Lung microvascular endothelial cell (primary cell): ENCODE results near the gene MBP. TPM values are rescaled to one million over a fixed set of nuclear protein-coding genes. Genes with fewer than 3 reads are reported as not detected.

ENCODE experiments used
- DNase-seq, 2 donors: peaks; one replicate each; pipeline versions ENCODE4 v3.0.0 to v3.0.0-alpha.2; 2010; ENCODE audit warnings: low read depth in 2 of 2
- total RNA-seq: library from RNA; depleted of rRNA; stranded (reverse); fragments of >200 nt; gene quantifications from 2 replicates; pipeline ENCODE4 v1.2.1, GENCODE V29; 2014

The MBP gene
- total RNA-seq, 1 donor from 2014 or later, result 6.9 TPM

GRCh38 chr18:77114415-77115191, 18.0 kb downstream of the MBP start:
- DNase-seq, result peak; percentile 88 to 99

- no peak for DNase-seq
These were observed 18.5 kb downstream of the MBP start for GRCh38 chr18:77114152-77114414.

- no peak for DNase-seq
These were observed 19.0 kb downstream of the MBP start for GRCh38 chr18:77113361-77114151.

- no peak for DNase-seq
These were observed 19.9 kb downstream of the MBP start for GRCh38 chr18:77112747-77113092.

- DNase-seq, result no peak
These were observed 20.4 kb downstream of the MBP start for GRCh38 chr18:77111951-77112746.

GRCh38 chr18:77111449-77111848, 21.1 kb downstream of the MBP start:
- DNase-seq, result no peak

- no peak for DNase-seq
These were observed 21.6 kb downstream of the MBP start for GRCh38 chr18:77110936-77111335.

- DNase-seq, result no peak
These were observed 22.2 kb downstream of the MBP start for GRCh38 chr18:77110400-77110799.

- no peak for DNase-seq
These were observed 22.9 kb downstream of the MBP start for GRCh38 chr18:77109648-77110019.

GRCh38 chr18:77108821-77109647, 23.5 kb downstream of the MBP start:
- no peak for DNase-seq

- DNase-seq, result peak in 1 of 2 donors; percentile 76
These were observed 24.4 kb downstream of the MBP start for GRCh38 chr18:77108001-77108692.

GRCh38 chr18:77107292-77107691, 25.3 kb downstream of the MBP start:
- DNase-seq, result peak in 1 of 2 donors; percentile 26

- no peak for DNase-seq
These were observed 26.3 kb downstream of the MBP start for GRCh38 chr18:77106331-77106730.

GRCh38 chr18:77105680-77106079, 26.9 kb downstream of the MBP start:
- no peak for DNase-seq

- no peak for DNase-seq
These were observed 27.6 kb downstream of the MBP start for GRCh38 chr18:77105028-77105427.

- DNase-seq, result peak in 1 of 2 donors; percentile 63
These were observed 28.5 kb downstream of the MBP start for GRCh38 chr18:77103991-77104531.

- no peak for DNase-seq
These were observed 29.3 kb downstream of the MBP start for GRCh38 chr18:77103187-77103850.

GRCh38 chr18:77102259-77103040, 30.1 kb downstream of the MBP start:
- DNase-seq, result peak in 1 of 2 donors; percentile 70
